Endothelial cell (in vitro differentiated cells): ENCODE results near the gene SERPINA1. TPM values are rescaled to one million over a fixed set of nuclear protein-coding genes. Genes with fewer than 3 reads are reported as not detected.

Experiments
- DNase-seq: peaks from one replicate; pipeline ENCODE4 v3.0.0; 2021; ENCODE audit warnings: low spot score
- H3K27ac Mint-ChIP-seq: one replicate; pipeline ENCODE4 v1.8.0; 2021; ENCODE audit warnings: mixed read lengths, inconsistent platforms; ENCODE audit not compliant: unreplicated experiment
- H3K27me3 Mint-ChIP-seq: one replicate; pipeline ENCODE4 v1.8.0; 2021; ENCODE audit warnings: mild to moderate bottlenecking, moderate library complexity, mixed read lengths, inconsistent platforms; ENCODE audit not compliant: unreplicated experiment
- H3K36me3 Mint-ChIP-seq: one replicate; pipeline ENCODE4 v1.8.0; 2021; ENCODE audit warnings: mild to moderate bottlenecking, low read depth, mixed read lengths, inconsistent platforms; ENCODE audit not compliant: unreplicated experiment
- H3K4me1 Mint-ChIP-seq: one replicate; pipeline ENCODE4 v1.8.0; 2021; ENCODE audit warnings: mild to moderate bottlenecking, mixed read lengths, inconsistent platforms; ENCODE audit not compliant: unreplicated experiment
- H3K4me3 Mint-ChIP-seq: one replicate; pipeline ENCODE4 v1.8.0; 2021; ENCODE audit warnings: mild to moderate bottlenecking, mixed read lengths, inconsistent platforms; ENCODE audit not compliant: unreplicated experiment
- H3K9me3 Mint-ChIP-seq: one replicate; pipeline ENCODE4 v1.8.0; 2021; ENCODE audit warnings: mixed read lengths, inconsistent platforms; ENCODE audit not compliant: unreplicated experiment
- total RNA-seq: library from RNA; stranded (reverse); fragmentation: NEBNext Ultra II Directional; extraction: Animal tissue kit (Norgen Biotek cat#: 25700); gene quantifications from one replicate; pipeline ENCODE4 v1.2.1, GENCODE V29; 2021; ENCODE audit not compliant: unreplicated experiment
- TF ChIP-seq, protein P1 (sequence below): fragments of 200-600 bp; sonication (generic); IDR thresholded peaks from one replicate; pipeline ENCODE4 v1.5.0; 2021; ENCODE audit warnings: antibody characterized with exemption; ENCODE audit not compliant: unreplicated experiment

The SERPINA1 gene
- total RNA-seq, 1 donor from 2014 or later = not detected

DNA sequence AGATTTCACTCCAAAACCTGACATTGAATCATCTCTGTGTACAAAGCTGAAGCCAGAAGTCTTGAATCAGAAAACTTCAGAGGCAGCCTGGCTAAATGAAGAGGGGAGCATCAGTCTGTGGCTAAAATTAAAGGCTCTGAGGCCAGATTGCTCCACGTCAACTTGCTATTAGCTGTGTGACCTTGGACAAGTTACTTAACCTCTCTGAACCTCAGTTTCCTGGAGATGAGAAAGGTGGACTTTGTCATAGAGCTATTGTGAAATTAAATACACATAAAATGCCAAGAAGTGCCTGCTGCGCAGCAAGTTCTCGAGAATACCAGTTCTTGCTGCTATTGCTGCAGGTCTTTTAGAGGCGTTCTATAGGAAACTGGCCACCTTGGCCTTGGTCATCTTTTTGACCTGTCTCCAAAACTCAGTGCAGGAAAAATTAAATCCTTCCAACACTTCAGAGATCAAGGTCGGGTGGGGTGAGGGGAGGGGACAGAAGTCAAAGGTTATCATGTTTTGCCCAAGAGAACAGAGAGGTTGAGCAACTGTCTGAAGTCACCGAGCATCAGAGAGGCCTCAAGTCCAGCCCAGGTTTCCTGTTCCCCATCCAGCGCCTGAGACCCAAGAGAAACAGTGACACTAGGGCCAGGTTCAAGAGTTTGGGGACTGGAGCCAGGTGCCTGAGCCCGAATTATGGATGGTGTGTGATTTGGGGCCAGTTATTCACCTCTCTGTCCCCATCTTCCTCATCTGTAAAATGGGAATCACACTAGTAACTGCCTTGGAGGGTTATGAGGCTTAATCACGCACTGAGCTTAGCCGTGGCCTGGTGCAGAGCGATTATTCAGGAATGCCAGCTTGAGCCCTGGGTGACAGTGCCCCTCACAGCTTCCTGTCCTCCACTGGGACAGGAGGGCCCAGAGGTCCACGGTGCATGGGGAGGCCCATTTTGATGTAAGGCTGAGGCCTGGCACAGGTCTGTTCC is 1.1 kb downstream of the SERPINA1 start:
- DNase-seq = no peak
- Mint-ChIP-seq H3K9me3 (no peaks in the 10 kb centered on the region), H3K27ac (no peak overlapping the region), H3K36me3 (no peaks in the 10 kb centered on the region), H3K4me1 (peaks cover 3% of the 10 kb centered on the region), H3K27me3 (peaks cover 8% of the 10 kb centered on the region), H3K4me3 (no peak overlapping the region)
- TF ChIP-seq, protein P1, sequence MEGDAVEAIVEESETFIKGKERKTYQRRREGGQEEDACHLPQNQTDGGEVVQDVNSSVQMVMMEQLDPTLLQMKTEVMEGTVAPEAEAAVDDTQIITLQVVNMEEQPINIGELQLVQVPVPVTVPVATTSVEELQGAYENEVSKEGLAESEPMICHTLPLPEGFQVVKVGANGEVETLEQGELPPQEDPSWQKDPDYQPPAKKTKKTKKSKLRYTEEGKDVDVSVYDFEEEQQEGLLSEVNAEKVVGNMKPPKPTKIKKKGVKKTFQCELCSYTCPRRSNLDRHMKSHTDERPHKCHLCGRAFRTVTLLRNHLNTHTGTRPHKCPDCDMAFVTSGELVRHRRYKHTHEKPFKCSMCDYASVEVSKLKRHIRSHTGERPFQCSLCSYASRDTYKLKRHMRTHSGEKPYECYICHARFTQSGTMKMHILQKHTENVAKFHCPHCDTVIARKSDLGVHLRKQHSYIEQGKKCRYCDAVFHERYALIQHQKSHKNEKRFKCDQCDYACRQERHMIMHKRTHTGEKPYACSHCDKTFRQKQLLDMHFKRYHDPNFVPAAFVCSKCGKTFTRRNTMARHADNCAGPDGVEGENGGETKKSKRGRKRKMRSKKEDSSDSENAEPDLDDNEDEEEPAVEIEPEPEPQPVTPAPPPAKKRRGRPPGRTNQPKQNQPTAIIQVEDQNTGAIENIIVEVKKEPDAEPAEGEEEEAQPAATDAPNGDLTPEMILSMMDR = no peak

DNA sequence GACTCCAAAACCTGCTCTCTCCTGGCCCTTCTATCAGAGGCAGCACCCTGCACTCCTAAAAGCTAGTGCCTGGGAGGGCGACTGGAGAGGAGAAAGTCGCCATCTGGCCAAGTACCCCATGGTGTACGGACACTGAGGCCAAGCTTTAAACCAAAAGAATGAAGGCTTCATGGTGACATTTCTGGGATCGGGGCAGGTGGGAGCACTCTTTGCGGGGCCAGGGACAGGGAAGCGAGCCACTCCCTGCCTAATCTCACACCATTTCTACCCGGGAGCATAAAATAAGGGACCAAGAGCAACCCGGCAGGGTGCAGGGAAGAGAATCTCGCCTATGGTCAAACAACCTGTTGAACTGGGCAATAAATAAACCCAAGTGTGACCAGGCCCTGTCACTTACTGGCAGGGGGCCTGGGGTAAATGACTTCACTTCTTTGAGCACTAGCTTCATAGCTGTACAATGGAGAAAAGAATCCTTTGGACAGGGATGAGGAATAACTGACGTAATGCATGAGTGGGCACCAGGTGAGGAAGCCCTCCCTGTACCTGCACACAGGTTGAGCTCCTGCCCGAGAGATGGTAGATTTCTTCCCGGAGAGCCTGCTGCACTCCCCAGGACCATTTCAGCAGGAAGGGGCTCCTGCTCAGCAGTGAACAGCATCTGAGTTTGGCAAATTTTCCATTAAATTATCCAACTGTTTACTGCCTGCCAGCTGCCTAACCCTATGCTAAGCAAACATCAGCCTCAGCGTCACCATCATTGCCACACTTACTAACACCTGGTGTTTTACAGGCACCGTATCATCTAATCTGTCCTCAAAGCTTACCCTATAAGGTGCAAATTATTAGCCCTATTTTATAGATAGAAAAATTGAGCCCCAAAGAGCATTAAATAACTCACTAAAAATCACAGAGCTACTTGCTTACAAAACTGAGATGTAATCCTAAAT is 2.0 kb downstream of the SERPINA1 start:
- DNase-seq = no peak
- no peaks in the 10 kb centered on the region for H3K36me3 Mint-ChIP-seq
- TF ChIP-seq, protein P1 = no peak
- H3K4me3 Mint-ChIP-seq = no peak overlapping the region
- peaks cover 3% of the 10 kb centered on the region for H3K4me1 Mint-ChIP-seq
- H3K9me3 Mint-ChIP-seq = no peaks in the 10 kb centered on the region
- peaks cover 7% of the 10 kb centered on the region for H3K27me3 Mint-ChIP-seq
- no peak overlapping the region for H3K27ac Mint-ChIP-seq

DNA sequence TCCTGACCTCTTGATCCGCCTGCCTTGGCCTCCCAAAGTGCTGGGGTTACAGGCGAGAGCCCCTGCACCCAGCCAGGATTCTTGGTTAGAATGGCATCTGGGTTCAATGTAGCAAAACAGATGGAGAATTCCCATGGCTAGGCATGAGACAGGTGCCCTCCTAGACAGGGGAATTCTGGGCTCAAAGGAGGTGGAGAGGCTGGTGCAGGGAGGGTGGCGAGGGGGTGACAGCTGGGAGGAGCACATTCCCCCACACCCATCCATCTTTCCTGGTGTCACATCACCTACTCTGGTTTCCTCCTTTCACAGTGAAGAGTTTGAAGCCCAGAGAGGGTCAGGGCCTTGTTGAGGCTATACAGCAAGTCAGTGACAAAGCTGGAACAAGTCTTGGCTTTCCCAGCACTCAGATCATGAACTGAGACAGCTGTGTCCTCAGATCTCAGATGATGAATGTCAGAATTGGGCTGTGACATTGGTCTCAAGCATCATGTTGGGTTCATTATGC is 2.8 kb downstream of the SERPINA1 start:
- no peaks in the 10 kb centered on the region for H3K36me3 Mint-ChIP-seq
- H3K4me3 Mint-ChIP-seq = no peak overlapping the region
- no peaks in the 10 kb centered on the region for H3K9me3 Mint-ChIP-seq
- peaks cover 1% of the 10 kb centered on the region for H3K27me3 Mint-ChIP-seq
- no peak overlapping the region for H3K27ac Mint-ChIP-seq
- no peak for DNase-seq
- TF ChIP-seq, protein P1 = no peak
- H3K4me1 Mint-ChIP-seq = no peaks in the 10 kb centered on the region

DNA sequence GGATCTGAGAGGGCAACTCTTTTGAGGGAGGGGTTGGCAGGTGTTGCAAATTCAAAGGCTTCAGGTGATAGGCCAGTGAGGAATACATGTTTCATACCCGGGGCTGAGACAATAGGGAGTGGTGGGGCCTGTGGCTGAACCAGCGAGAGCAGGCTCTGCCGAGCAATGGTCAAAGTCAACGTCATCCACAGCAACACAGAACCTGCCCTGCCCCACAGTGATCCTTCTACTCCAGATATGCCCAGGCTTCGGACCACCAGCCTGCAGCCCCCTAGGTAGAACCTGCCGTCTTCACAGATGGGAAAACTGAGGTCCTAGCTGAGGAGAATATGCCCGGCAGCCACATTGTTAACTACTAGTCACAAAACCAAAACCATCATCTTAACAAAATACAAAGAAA is 4.1 kb downstream of the SERPINA1 start:
- no peak overlapping the region for H3K4me3 Mint-ChIP-seq
- DNase-seq = no peak
- no peak overlapping the region for H3K27ac Mint-ChIP-seq
- no peaks in the 10 kb centered on the region for H3K36me3 Mint-ChIP-seq
- TF ChIP-seq, protein P1 = no peak
- H3K9me3 Mint-ChIP-seq = no peaks in the 10 kb centered on the region
- no peaks in the 10 kb centered on the region for H3K4me1 Mint-ChIP-seq
- H3K27me3 Mint-ChIP-seq = peaks cover 8% of the 10 kb centered on the region
